8988T (cell line): ENCODE results near the gene ARFGAP1.

Source experiments
- DNase-seq: peaks from one replicate; pipeline ENCODE4 v3.0.0; 2011

Gene ARFGAP1

DNA sequence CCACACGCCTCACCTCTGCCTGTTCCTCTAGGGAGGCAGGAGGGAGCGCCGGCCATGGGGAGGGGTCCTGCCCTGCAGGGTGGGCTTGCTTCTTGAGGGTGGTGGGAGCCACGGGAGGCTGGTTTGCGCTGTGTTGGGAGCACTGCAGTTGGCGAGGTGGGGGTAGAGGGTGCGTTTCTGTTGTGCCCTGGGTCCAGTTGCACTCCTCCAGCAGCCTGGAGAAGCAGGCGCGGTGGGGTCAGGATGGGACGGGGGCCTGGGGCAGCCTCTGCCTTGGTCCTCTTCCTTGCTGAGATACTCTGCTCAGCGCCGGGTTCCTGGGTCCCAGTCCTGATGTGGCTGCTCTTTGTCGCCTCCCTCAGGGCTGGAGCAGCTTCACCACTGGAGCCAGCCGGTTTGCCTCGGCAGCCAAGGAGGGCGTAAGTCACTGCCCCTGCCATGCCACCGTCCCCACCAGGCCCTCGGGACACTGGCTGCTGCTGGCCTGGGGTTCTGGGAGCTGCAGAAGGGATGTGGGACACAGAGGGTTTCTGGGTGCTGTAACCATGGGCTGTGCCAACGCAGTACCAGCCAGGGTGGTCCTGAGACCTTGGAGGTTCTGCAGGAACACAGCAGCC lies 8.4 kb downstream of the ARFGAP1 start:
- peak; percentile 94 for DNase-seq

DNA sequence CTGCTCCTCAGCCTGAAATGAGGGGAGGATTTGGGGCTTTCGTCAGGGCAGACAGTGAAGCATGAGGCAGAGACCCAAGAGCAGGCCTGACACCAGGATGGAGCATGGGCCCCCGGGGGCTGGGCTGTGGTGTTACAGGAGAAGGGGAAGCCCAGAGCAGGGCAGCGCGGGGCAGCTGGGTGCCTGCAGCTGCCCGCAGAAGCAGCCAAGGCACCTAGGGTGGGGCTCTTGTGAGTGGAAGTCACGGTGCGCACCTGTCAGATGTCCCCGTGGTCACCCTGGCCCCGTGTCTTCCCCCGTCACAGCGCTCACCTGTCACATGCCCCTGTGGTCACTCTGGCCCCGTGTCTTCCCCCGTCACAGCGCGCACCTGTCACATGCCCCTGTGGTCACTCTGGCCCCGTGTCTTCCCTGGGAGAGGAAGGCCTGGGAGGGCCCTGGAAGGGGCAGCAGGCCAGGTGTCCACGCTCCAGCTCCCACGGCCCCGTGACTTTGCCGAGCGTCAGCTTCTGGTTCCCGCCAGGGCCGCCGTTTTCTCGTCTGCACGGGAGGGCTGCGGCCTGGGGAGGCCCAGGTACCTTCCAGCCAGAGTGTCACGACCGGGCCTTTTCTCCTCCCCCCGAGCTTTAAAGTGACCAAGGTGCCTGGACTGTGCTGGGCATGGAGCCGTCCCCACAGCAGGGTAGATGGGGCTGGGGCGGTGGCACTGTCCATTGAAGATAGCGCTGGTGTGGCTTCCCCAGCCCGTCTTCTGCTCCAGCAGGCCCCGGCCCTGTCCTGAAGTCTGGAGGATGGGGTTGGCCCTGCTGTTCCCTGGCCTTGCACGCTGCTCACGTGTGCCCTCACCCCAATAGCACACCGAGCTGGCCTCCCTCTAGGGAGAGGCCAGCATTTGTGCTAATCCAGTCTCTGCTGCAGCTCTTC lies 9.4 kb downstream of the ARFGAP1 start:
- DNase-seq: no peak

GRCh38 chr20:63282946-63283345 lies 10.3 kb downstream of the ARFGAP1 start:
- no peak for DNase-seq

GRCh38 chr20:63283397-63284082 lies 10.9 kb downstream of the ARFGAP1 start:
- no peak for DNase-seq

- no peak for DNase-seq
Observed at GRCh38 chr20:63284083-63284440, 11.4 kb downstream of the ARFGAP1 start.

DNA sequence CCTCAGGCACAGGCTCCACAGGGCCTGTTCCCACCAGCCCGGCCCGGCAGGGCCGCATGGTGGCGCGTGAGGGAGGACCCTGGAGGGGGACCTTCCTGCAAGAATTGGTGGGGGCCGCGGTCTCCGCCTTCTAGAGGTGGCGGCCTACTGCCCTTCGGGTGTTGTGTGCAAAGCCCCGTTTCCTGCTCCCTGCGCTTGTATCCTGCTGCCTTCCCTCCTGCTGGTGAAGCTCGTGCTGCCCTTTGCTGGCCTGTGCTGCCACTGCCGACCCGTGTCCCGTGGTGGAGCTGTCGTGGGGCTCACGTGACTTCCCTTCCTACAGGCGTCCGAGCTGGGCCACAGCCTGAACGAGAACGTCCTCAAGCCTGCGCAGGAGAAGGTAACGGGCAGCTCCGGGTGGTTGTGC lies 11.9 kb downstream of the ARFGAP1 start:
- no peak for DNase-seq

DNA sequence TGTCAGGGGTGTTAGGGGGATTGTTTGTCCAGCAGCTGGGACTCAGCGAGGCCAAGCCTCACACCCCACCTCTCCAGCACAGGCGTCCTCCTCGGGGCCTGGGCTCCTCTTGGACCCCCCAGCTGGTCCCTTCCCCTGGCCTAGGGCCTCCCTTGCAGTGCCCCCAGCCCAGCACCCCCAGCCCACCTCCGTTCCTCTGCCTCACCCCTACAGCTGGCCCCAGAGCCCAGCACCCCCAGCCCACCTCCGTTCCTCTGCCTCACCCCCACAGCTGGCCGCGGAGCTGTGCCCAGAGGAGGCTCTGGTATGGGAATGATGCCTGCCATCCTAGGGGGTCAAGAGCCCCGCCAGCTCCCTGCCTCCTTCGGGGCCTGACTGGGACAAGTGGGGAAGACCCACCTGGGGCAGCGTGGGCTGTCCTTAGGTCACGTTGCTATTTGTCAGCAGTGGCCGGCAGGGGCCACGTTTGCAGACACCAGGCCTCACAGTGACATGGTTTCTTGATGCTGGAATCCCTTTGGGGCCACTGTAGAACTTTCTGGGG lies 12.4 kb downstream of the ARFGAP1 start:
- DNase-seq: no peak

- DNase-seq: no peak
Observed at GRCh38 chr20:63285636-63286615, 13.3 kb downstream of the ARFGAP1 start.

GRCh38 chr20:63286781-63287696 lies 14.4 kb downstream of the ARFGAP1 start:
- no peak for DNase-seq

DNA sequence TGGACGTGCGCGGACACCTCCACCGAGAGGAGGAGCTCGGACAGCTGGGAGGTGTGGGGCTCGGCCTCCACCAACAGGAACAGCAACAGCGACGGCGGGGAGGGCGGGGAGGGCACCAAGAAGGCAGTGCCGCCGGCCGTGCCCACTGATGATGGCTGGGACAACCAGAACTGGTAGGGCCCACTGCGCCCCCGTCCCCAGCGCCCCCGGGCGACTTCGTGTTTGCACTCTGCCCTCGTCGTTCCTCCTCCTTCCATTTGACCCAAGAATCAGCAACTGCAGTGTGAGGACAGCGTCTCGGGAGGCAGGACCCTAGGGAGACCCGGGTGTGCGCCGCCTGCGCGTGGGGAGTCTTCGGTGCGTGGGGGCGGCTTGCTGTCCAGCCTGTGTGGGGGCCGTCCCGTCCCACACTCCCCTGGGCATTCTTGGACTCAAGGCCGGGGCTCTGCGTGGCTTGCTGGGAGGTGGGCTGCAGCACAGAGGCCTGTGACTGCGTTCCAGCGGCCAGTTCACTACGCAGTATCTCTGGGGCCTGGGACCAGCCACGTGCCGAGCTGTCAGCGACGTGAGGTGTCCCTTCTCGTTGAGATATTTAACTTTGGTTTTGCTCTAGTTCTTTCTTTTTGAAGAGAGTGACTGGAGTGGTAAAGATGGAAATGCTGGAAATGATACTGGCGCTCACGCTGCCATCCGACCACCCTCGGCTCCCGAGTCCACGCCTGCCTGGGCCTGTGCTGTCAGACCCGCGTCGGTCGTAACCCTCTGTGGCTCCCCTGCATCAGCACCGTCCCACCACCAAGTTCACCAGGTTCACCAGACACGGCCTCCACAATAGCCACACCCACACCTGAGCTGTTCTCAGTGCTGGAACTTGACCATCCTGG lies 15.3 kb downstream of the ARFGAP1 start:
- no peak for DNase-seq

GRCh38 chr20:63288581-63289251 lies 16.1 kb downstream of the ARFGAP1 start:
- DNase-seq: no peak

- no peak for DNase-seq
Observed at GRCh38 chr20:63289311-63290135, 16.9 kb downstream of the ARFGAP1 start.

GRCh38 chr20:63290136-63290676 lies 17.6 kb downstream of the ARFGAP1 start:
- DNase-seq: no peak

DNA sequence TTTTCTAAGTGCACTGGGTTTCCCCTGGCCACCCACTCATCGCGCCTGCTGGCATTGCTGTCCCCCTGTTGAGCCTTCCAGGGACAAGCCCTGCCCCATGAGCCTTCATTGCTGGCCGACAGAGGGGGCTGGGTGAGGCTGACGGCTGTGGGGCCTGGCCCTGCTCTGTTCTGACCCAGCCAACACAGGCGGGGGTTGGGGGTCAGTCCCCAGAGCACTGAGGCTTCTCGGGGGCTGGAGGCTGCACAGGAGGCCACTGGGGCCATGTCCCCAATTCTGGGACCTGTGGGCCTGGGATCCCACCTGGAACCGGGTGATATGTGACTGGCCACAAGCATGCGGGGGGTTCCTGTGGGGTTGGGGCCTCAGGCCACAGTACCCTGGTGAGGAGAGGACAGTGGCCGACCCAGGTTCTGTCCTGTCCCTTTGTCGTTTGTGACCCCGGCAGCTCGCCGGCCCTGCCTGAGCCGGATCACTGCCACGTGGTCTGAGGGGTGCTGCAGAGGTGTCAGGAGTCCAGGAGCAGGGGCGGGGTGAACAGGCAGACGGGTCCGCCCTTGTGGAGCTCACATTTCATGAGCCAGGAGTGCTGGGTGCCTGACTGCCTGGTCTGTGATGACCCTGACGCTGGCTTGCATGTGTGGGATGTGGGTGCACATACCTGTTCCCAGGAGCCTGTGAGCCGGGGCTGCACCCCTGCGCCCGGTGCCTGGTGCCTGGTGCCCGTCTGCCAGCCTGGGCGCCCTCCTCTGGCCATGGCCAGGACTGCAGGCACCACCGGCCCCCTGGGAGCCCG lies 18.3 kb downstream of the ARFGAP1 start:
- peak; percentile 100 for DNase-seq

DNA sequence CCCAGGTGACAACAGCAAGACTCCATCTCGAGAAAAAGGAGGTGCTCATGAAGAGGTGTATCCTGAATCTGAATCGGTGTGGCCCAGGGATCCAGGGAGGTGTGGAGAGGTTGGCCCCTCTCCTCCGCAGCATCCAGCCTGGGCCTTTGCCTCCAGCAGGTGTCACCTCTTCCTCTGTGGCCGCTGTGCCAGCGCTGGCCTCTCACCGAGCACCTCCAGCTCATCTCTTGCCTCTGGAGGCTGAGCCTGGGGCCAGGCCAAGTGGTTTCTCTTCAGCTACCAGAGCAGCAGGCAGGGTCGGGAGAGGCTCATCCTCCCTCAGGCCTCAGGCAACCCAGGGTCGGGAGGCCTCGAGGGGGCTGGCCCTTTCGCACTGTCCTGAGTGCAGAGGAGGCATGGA lies 19.2 kb downstream of the ARFGAP1 start:
- DNase-seq: no peak

GRCh38 chr20:63292292-63292701 lies 19.7 kb downstream of the ARFGAP1 start:
- no peak for DNase-seq

DNA sequence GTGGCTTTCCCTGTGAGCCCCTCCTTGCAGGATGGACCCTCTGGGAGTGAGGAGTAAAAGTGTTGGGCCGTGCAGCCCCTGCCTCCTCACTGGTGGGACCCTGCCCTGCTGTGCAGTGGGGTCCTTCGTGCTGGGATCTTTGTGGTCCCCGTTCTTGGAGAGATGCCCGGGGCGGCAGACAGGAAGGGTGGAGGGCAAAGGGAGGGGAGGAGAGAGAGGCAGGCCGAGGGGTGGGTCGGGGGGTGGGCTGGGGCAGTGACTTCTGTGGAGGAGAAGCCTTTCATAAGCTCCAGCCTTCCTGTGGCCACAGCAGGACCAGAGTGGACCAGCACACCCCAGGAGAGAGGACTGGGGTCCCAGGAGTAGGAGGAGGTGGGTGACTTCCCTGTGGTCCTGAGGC lies 20.3 kb downstream of the ARFGAP1 start, which contains the start of gene COL20A1:
Gene COL20A1, plus strand, starts transcription at position 283 of the 400 bp plus-strand sequence. CDS start 1,922 bp downstream, outside the sequence.
- no peak for DNase-seq
